Ovary (tissue), 3 donors: ENCODE data around the gene STK39.

Experiments
- CTCF ChIP-seq, 3 donors: fragments of 450-650 bp in 2 of 3; fragments of 200-600 bp in 1 of 3; IDR thresholded peaks; one replicate each; pipeline versions ENCODE4 v1.5.1 to v1.8.0; 2016 to 2022; ENCODE audit warnings: antibody characterized with exemption in 3 of 3, mild to moderate bottlenecking in 1 of 3
- EP300 ChIP-seq: sonication (generic); formaldehyde crosslinking; IDR thresholded peaks from one replicate; pipeline ENCODE4 v1.6.1; 2017; ENCODE audit warnings: antibody characterized with exemption
- POLR2A ChIP-seq: fragments of 450-650 bp; IDR thresholded peaks from one replicate; pipeline ENCODE4 v1.6.1; 2017; ENCODE audit warnings: antibody characterized with exemption, mild to moderate bottlenecking, moderate library complexity
- donor health status: DM: no; HTN: no; CAD: no.

- no peak for TF ChIP-seq CTCF (IDR thresholded peaks at IDR 0.05)
- TF ChIP-seq POLR2A, result no peak
- no peak for TF ChIP-seq EP300
Measured at GRCh38 chr2:168167511-168168263, 79.7 kb downstream of the STK39 start.
